Activated naive CD4-positive, alpha-beta T cell treated with anti-CD3 and anti-CD28 coated beads, Interleukin-2, amount 10 ng/mL, durations not matched to agents 7 days and 5 days (primary cell): ENCODE results near the gene C6orf141.
"Not testable (repeated sequence)": the region's sequence is repeated elsewhere in the genome, so short reads cannot be mapped to it uniquely, and the experiment has no call there.

Experiments
- CTCF ChIA-PET: fragments of 350-600 bp; sonication (Branson Sonifier 250); formaldehyde crosslinking; loops from one replicate; lab custom pipeline; 2021; ENCODE audit warnings: antibody characterized with exemption; lab: Charles Lee
- DNase-seq: peaks from one replicate; pipeline ENCODE4 v3.0.0-alpha.2; 2020
- H3K27ac Mint-ChIP-seq: one replicate; pipeline ENCODE4 v1.8.0; 2021; ENCODE audit warnings: mild to moderate bottlenecking, moderate library complexity, mixed read lengths
- H3K27me3 Mint-ChIP-seq: one replicate; pipeline ENCODE4 v1.8.0; 2021; ENCODE audit warnings: mild to moderate bottlenecking, mixed read lengths
- H3K36me3 Mint-ChIP-seq: one replicate; pipeline ENCODE4 v1.8.0; 2021; ENCODE audit warnings: mixed read lengths
- H3K4me1 Mint-ChIP-seq: one replicate; pipeline ENCODE4 v1.8.0; 2021; ENCODE audit warnings: mixed read lengths
- H3K4me3 Mint-ChIP-seq: one replicate; pipeline ENCODE4 v1.8.0; 2021; ENCODE audit warnings: mild to moderate bottlenecking, moderate library complexity, mixed read lengths
- H3K9me3 Mint-ChIP-seq: one replicate; pipeline ENCODE4 v1.8.0; 2021; ENCODE audit warnings: mixed read lengths

The C6orf141 gene

GRCh38 chr6:49565855-49566254 lies 15.4 kb downstream of the C6orf141 start:
- Mint-ChIP-seq H3K36me3 (no peaks in the 10 kb centered on the region), H3K9me3 (no peaks in the 10 kb centered on the region), H3K4me3 (no peak overlapping the region), H3K27ac (no peak overlapping the region), H3K27me3 (peaks cover 4% of the 10 kb centered on the region), H3K4me1 (peaks cover 10% of the 10 kb centered on the region)
- DNase-seq: no peak
- CTCF ChIA-PET: interaction anchor here (1.2 kb wide), 1 partner anchor 34 kb away, joined by 9 read pairs; no protein-coding TSS in a partner anchor

GRCh38 chr6:49570474-49571079 lies 20.1 kb downstream of the C6orf141 start:
- Mint-ChIP-seq H3K36me3 (no peaks in the 10 kb centered on the region), H3K4me1 (peaks cover 7% of the 10 kb centered on the region), H3K27me3 (peaks cover 5% of the 10 kb centered on the region), H3K9me3 (no peaks in the 10 kb centered on the region), H3K4me3 (no peak overlapping the region), H3K27ac (no peak overlapping the region)
- CTCF ChIA-PET: no interaction called here
- no peak for DNase-seq

GRCh38 chr6:49576618-49577017 lies 26.1 kb downstream of the C6orf141 start:
- CTCF ChIA-PET: no interaction called here
- DNase-seq: no peak
- no peaks in the 10 kb centered on the region for H3K4me1 Mint-ChIP-seq
- H3K9me3 Mint-ChIP-seq: no peaks in the 10 kb centered on the region
- no peak overlapping the region for H3K27ac Mint-ChIP-seq
- peaks cover 8% of the 10 kb centered on the region for H3K27me3 Mint-ChIP-seq
- no peak overlapping the region for H3K4me3 Mint-ChIP-seq
- H3K36me3 Mint-ChIP-seq: no peaks in the 10 kb centered on the region

GRCh38 chr6:49579649-49580048 lies 29.2 kb downstream of the C6orf141 start:
- Mint-ChIP-seq H3K27me3 (peaks cover 3% of the 10 kb centered on the region), H3K27ac (no peak overlapping the region), H3K9me3 (no peaks in the 10 kb centered on the region), H3K36me3 (no peaks in the 10 kb centered on the region), H3K4me1 (no peaks in the 10 kb centered on the region), H3K4me3 (no peak overlapping the region)
- CTCF ChIA-PET: no interaction called here
- no peak for DNase-seq

DNA sequence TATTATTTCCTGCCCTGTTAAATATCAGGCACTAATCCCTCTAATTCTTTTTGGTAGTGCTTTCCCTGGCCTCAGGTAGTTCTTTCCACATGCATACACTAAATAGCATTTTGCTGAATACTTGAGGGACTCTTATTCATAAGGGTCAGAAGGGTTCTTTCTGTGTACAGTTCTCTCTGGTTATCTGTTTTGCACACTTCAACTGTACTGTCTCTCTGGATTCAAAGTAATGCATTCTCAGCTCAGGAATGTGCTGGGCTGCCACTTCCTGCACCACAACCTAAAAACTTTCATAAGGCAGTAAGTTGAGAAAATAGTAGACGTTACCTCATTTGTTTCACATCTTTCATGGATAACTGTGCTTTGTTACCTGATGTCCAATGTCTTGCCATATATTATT lies 32.1 kb downstream of the C6orf141 start:
- H3K36me3 Mint-ChIP-seq: no peaks in the 10 kb centered on the region
- H3K4me3 Mint-ChIP-seq: no peak overlapping the region
- CTCF ChIA-PET: no interaction called here
- H3K4me1 Mint-ChIP-seq: no peaks in the 10 kb centered on the region
- peaks cover 3% of the 10 kb centered on the region for H3K27me3 Mint-ChIP-seq
- no peak for DNase-seq
- H3K9me3 Mint-ChIP-seq: no peaks in the 10 kb centered on the region
- H3K27ac Mint-ChIP-seq: no peak overlapping the region

- CTCF ChIA-PET, H3K9me3 Mint-ChIP-seq, H3K4me1 Mint-ChIP-seq, H3K27me3 Mint-ChIP-seq, DNase-seq, H3K36me3 Mint-ChIP-seq, H3K27ac Mint-ChIP-seq, H3K4me3 Mint-ChIP-seq: not testable (repeated sequence)
Measured at GRCh38 chr6:49587262-49587661, 36.8 kb downstream of the C6orf141 start.
